M059J (cell line): ENCODE measurements around the gene ZNF74. TPM values are rescaled to one million over a fixed set of nuclear protein-coding genes. Genes with fewer than 3 reads are reported as not detected.
"Not testable (repeated sequence)": the region's sequence is repeated elsewhere in the genome, so short reads cannot be mapped to it uniquely, and the experiment has no call there.

Source experiments
- DNase-seq: peaks from one replicate; pipeline ENCODE4 v3.0.0-alpha.2; 2012; ENCODE audit warnings: low read depth
- total RNA-seq: library from RNA; depleted of rRNA; stranded (reverse); fragments of >200 nt; shearing (Covaris generic); gene quantifications from 2 replicates; pipeline ENCODE4 v1.2.3, GENCODE V29; 2014

ZNF74 gene
- total RNA-seq, 1 experiment from 2014 or later = 8.3 TPM

- DNase-seq = not testable (repeated sequence)
Measured at GRCh38 chr22:20376281-20376680, 17.7 kb upstream of the ZNF74 start.

GRCh38 chr22:20376983-20377382, 17.0 kb upstream of the ZNF74 start:
- DNase-seq = not testable (repeated sequence)

- no peak for DNase-seq
Measured at GRCh38 chr22:20378110-20378509, 15.8 kb upstream of the ZNF74 start.

- DNase-seq = not testable (repeated sequence)
Measured at GRCh38 chr22:20378684-20379083, 15.3 kb upstream of the ZNF74 start.

GRCh38 chr22:20380486-20380885, 13.5 kb upstream of the ZNF74 start:
- DNase-seq = no peak

- no peak for DNase-seq
Measured at GRCh38 chr22:20383538-20383937, 10.4 kb upstream of the ZNF74 start.

- no peak for DNase-seq
Measured at GRCh38 chr22:20384171-20384570, 9.8 kb upstream of the ZNF74 start.

- DNase-seq = no peak
Measured at GRCh38 chr22:20384865-20385264, 9.1 kb upstream of the ZNF74 start.

GRCh38 chr22:20386336-20386735, 7.6 kb upstream of the ZNF74 start:
- DNase-seq = no peak

GRCh38 chr22:20386972-20387371, 7.0 kb upstream of the ZNF74 start:
- no peak for DNase-seq

GRCh38 chr22:20388200-20388599, 5.8 kb upstream of the ZNF74 start:
- DNase-seq = no peak

GRCh38 chr22:20389288-20389687, 4.7 kb upstream of the ZNF74 start:
- DNase-seq = no peak

- DNase-seq = no peak
Measured at GRCh38 chr22:20390394-20390907, 3.5 kb upstream of the ZNF74 start.

- no peak for DNase-seq
Measured at GRCh38 chr22:20391222-20391621, 2.7 kb upstream of the ZNF74 start.

GRCh38 chr22:20392365-20392881, 1.5 kb upstream of the ZNF74 start:
- not testable (repeated sequence) for DNase-seq

GRCh38 chr22:20392983-20393704, 807 bp upstream of the ZNF74 start:
- no peak for DNase-seq

GRCh38 chr22:20395181-20395906, 1.4 kb downstream of the ZNF74 start:
- no peak for DNase-seq

GRCh38 chr22:20395907-20396287, 1.9 kb downstream of the ZNF74 start:
- no peak for DNase-seq

- DNase-seq = no peak
Measured at GRCh38 chr22:20396639-20397038, 2.7 kb downstream of the ZNF74 start.

- DNase-seq = no peak
Measured at GRCh38 chr22:20397498-20397897, 3.5 kb downstream of the ZNF74 start.

GRCh38 chr22:20398420-20398819, 4.5 kb downstream of the ZNF74 start:
- DNase-seq = no peak

- no peak for DNase-seq
Measured at GRCh38 chr22:20399866-20400605, 6.1 kb downstream of the ZNF74 start.
